Fibroblast of pulmonary artery (primary cell): ENCODE results near the gene MFAP3L.
A peak's percentile ranks its signal among the peaks of the same experiment; 100 is the strongest.

ENCODE experiments used
- DNase-seq: peaks from one replicate; pipeline ENCODE4 v3.0.0-alpha.2; 2010; ENCODE audit warnings: low read depth
- H3K4me3 ChIP-seq: replicated peaks from 2 replicates; pipeline ENCODE4 v1.5.1; 2011; ENCODE audit warnings: low read depth, mild to moderate bottlenecking, control low read depth, low read length, moderate library complexity
- TF ChIP-seq, protein P1 (sequence below): IDR thresholded peaks from 2 replicates; pipeline ENCODE4 v1.5.1; 2011; ENCODE audit warnings: mild to moderate bottlenecking, control low read depth, low read length, inconsistent platforms; ENCODE audit errors: missing control alignments

MFAP3L gene

DNA sequence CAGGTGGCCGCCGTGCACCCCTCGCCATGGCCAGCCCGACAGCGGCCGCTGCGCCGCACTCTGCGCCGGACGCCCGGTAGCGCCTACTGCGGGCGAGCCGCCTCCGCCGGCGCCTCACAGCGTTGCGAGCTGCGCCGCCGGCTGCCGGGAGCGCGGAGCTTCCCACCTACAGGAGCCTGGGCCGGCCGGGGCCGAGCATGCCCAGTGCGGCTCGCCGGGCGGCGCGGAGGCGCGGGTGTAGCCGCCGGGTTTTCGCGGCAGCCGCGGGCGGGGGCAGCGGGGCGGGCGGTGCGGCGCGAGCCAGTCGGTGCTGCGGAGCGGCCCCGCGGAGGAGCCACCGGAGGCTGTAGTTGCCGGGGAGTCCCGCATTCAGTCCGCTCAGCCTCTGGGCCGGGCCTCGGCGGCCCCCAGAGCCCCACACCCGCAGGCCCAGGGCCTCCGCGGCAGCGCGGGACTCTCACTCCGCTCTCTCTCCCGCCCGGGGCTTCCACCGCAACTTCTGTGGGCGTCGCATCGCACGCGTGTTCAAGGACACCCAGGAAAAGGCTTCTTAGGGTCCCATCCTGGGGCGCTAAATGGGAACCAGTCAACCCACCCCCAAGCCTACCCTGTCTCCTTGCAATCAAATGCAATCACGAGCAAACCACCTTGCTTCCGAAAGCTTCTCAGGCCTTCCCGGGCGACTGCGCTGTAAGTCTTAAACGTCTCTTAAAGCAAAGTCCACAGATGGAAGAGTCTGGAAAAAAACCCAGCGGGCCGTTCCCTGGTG is at the start of gene MFAP3L:
Gene MFAP3L, minus strand, starts transcription at position 143 of the 769 bp plus-strand sequence. CDS start 20,518 bp downstream, outside the sequence.
- peak; percentile 90 for DNase-seq
- H3K4me3 ChIP-seq, result peak within 1 kb of the TSS; percentile 86

DNA sequence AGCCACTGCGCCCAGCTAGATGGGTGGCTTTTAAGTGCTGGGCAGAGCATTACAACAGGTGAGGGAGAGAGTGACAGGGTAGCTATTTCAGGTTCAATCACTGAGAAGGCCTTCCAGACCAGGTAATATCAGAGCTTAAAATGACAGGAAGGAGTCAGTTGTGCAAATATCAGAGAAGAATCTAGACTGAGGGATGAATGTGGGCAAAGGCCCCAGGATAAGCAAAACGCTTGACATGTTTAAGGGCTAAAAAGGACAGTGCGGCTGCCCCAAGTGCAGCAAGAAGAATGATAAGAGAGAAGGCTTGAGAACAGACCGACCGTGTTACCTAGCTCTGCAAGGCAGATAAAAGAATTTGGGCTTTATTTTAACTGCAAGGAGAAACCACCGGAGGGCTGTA is 45.0 kb upstream of the MFAP3L start:
- TF ChIP-seq, protein P1, sequence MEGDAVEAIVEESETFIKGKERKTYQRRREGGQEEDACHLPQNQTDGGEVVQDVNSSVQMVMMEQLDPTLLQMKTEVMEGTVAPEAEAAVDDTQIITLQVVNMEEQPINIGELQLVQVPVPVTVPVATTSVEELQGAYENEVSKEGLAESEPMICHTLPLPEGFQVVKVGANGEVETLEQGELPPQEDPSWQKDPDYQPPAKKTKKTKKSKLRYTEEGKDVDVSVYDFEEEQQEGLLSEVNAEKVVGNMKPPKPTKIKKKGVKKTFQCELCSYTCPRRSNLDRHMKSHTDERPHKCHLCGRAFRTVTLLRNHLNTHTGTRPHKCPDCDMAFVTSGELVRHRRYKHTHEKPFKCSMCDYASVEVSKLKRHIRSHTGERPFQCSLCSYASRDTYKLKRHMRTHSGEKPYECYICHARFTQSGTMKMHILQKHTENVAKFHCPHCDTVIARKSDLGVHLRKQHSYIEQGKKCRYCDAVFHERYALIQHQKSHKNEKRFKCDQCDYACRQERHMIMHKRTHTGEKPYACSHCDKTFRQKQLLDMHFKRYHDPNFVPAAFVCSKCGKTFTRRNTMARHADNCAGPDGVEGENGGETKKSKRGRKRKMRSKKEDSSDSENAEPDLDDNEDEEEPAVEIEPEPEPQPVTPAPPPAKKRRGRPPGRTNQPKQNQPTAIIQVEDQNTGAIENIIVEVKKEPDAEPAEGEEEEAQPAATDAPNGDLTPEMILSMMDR, result no peak
- no peak for DNase-seq
- no peak overlapping the region for H3K4me3 ChIP-seq

More for the DNA sequence above, at the start of gene MFAP3L:
- TF ChIP-seq, protein P1, result no peak

DNA sequence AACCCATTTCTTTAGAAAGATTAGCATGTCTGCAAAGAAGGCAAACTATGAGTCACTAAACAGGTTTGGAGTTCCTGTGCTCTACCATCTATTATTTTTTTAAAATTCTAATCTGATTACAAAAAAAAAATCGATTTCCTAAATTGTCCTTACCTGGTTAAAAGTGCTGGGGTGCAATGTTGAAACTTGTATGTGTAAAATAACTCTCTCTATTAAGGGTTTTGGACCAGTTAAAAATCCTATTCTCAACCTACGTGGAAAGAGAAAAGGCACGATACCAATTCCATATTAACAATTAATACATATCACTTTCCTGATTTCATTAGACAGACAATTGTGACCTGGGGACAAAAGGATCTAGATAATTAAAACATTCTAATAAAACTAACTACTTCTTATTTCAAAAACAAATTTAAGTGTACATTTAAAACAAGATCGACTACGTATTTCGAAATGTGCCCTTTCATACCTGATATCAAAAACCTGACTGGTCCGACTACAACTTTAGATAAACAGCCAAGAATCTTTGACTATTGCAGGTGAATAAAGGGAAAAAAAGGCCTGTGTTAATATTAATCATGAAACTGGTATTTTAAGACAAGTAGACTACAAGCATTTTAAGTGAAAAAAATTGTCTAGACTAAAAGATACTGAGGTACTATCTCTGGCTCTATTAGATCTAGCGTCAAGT is 42.4 kb upstream of the MFAP3L start:
- no peak for DNase-seq
- TF ChIP-seq, protein P1, result no peak
- no peak overlapping the region for H3K4me3 ChIP-seq

DNA sequence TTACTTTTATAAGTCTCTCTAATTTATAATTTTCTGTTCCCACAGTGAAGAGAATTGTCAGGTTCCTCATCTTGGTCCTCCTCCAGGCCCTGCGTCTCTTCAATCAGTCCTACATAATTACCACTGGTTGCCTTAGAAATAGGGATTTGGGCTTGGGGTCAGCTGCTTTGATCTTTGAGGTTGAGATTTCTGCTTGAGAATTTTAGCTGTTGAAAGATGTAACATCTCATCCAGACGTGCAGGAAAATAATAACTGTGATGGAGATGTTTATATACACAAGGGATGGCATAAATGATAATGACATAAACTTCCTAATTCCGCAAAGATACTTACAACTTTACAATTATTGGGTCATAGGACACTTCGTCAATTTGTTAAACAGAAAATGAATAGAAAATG is 33.2 kb upstream of the MFAP3L start:
- no peak for DNase-seq
- TF ChIP-seq, protein P1, result no peak
- H3K4me3 ChIP-seq, result no peak overlapping the region

DNA sequence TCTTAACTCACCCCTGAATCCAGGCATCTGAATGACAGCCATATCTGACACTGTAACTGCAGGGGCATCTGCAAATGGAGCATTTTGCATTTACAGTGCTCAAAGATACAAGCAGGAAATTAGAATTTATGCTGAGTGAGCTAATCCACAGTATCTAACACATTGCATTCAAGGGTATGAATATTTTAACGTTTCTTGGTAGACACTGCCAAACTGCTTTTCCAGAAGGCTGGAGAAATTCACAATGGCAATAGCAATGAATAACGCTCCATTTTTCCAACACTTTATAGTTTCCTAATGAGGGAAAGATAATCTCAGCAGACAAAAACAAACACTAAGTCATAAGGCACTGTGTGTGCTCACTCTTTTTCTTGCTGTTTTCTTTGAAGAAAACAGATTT is 32.6 kb upstream of the MFAP3L start:
- TF ChIP-seq, protein P1, result no peak
- DNase-seq, result no peak
- H3K4me3 ChIP-seq, result no peak overlapping the region

DNA sequence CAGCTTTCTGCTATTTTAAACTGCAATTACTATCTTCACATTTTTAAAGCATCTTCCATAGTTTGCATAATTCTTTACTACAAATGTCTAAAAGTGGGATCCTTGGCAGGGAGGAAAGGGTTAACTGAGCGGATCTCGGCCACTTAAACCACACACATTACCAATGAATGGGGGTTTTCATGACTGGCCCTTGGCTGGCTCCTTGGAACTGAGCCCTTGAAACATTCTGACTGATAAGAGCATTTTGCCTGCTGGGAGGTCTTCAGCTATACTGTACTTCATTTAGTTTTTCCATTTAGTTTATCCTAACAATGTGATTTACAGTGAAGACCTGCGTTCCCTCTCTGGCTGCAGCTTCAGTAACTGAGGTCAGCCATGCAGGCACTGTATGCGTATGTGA is 31.7 kb upstream of the MFAP3L start:
- DNase-seq, result no peak
- TF ChIP-seq, protein P1, result no peak
- H3K4me3 ChIP-seq, result no peak overlapping the region
